Progenitor cell of endocrine pancreas (in vitro differentiated cells): Measurements from ENCODE around the gene PKD2. TPM values are rescaled to one million over a fixed set of nuclear protein-coding genes. Genes with fewer than 3 reads are reported as not detected.
"Not testable (repeated sequence)": the region's sequence is repeated elsewhere in the genome, so short reads cannot be mapped to it uniquely, and the experiment has no call there.

Experiments
- DNase-seq: peaks from one replicate; pipeline ENCODE4 v3.0.0; 2021; ENCODE audit warnings: low spot score; ENCODE audit not compliant: unreplicated experiment
- H3K27ac Mint-ChIP-seq: 2 replicates; pipeline ENCODE4 v1.8.0; 2021; ENCODE audit warnings: mild to moderate bottlenecking, moderate library complexity, mixed read lengths
- H3K27me3 Mint-ChIP-seq: 2 replicates; pipeline ENCODE4 v1.8.0; 2021; ENCODE audit warnings: mixed read lengths
- H3K36me3 Mint-ChIP-seq: 2 replicates; pipeline ENCODE4 v1.8.0; 2022; ENCODE audit warnings: mixed read lengths; ENCODE audit not compliant: insufficient read depth
- H3K4me1 Mint-ChIP-seq: 2 replicates; pipeline ENCODE4 v1.8.0; 2021; ENCODE audit warnings: low read depth, mixed read lengths
- H3K4me3 Mint-ChIP-seq: 2 replicates; pipeline ENCODE4 v1.8.0; 2021; ENCODE audit warnings: low read depth, mild to moderate bottlenecking, moderate library complexity, mixed read lengths
- H3K9me3 Mint-ChIP-seq: 2 replicates; pipeline ENCODE4 v1.8.0; 2021; ENCODE audit warnings: low read depth, mixed read lengths
- CTCF ChIP-seq: fragments of 200-600 bp; sonication (generic); IDR thresholded peaks from one replicate; pipeline ENCODE4 v1.5.0; 2021; ENCODE audit warnings: antibody characterized with exemption, mild to moderate bottlenecking; ENCODE audit not compliant: unreplicated experiment
- total RNA-seq: library from RNA; stranded (reverse); gene quantifications from 2 replicates; pipeline ENCODE4 v1.2.1, GENCODE V29; 2021

Gene PKD2
- total RNA-seq, 1 donor from 2014 or later, result 41.1 TPM

GRCh38 chr4:88022289-88022688 is 14.9 kb downstream of the PKD2 start:
- Mint-ChIP-seq H3K4me1 (peaks cover 4% of the 10 kb centered on the region), H3K4me3 (no peak overlapping the region), H3K9me3 (peaks cover 8% of the 10 kb centered on the region), H3K27ac (no peak overlapping the region), H3K36me3 (peaks cover 28% of the 10 kb centered on the region), H3K27me3 (no peaks in the 10 kb centered on the region)
- no peak for DNase-seq
- TF ChIP-seq CTCF, result no peak

GRCh38 chr4:88025868-88026661 is 18.6 kb downstream of the PKD2 start:
- H3K4me1 Mint-ChIP-seq, H3K27me3 Mint-ChIP-seq, H3K27ac Mint-ChIP-seq, H3K4me3 Mint-ChIP-seq, DNase-seq, H3K9me3 Mint-ChIP-seq: not testable (repeated sequence)
- H3K36me3 Mint-ChIP-seq, result peaks cover 38% of the 10 kb centered on the region

- Mint-ChIP-seq H3K4me1 (no peaks in the 10 kb centered on the region), H3K4me3 (no peak overlapping the region), H3K9me3 (peaks cover 8% of the 10 kb centered on the region), H3K27ac (no peak overlapping the region), H3K36me3 (peaks cover 33% of the 10 kb centered on the region), H3K27me3 (no peaks in the 10 kb centered on the region)
- DNase-seq, result no peak
- TF ChIP-seq CTCF, result no peak
Measured at GRCh38 chr4:88027611-88028608, 20.5 kb downstream of the PKD2 start.

GRCh38 chr4:88028946-88029345 is 21.5 kb downstream of the PKD2 start:
- TF ChIP-seq CTCF, result no peak
- no peak overlapping the region for H3K27ac Mint-ChIP-seq
- H3K9me3 Mint-ChIP-seq, result peaks cover 8% of the 10 kb centered on the region
- H3K27me3 Mint-ChIP-seq, result no peaks in the 10 kb centered on the region
- H3K36me3 Mint-ChIP-seq, result peaks cover 29% of the 10 kb centered on the region
- no peak overlapping the region for H3K4me3 Mint-ChIP-seq
- H3K4me1 Mint-ChIP-seq, result no peaks in the 10 kb centered on the region
- DNase-seq, result no peak

- no peak for TF ChIP-seq CTCF
- H3K4me1 Mint-ChIP-seq, result no peaks in the 10 kb centered on the region
- no peaks in the 10 kb centered on the region for H3K27me3 Mint-ChIP-seq
- no peak overlapping the region for H3K4me3 Mint-ChIP-seq
- no peak for DNase-seq
- H3K36me3 Mint-ChIP-seq, result peaks cover 28% of the 10 kb centered on the region
- peaks cover 8% of the 10 kb centered on the region for H3K9me3 Mint-ChIP-seq
- peak overlapping the region; percentile 18 for H3K27ac Mint-ChIP-seq
Measured at GRCh38 chr4:88029556-88029955, 22.1 kb downstream of the PKD2 start.
